ENCODE measurements around the gene PHACTR3. TPM values are rescaled to one million over a fixed set of nuclear protein-coding genes. Genes with fewer than 3 reads are reported as not detected.

PHACTR3 gene
- total RNA-seq, 1 donor = not detected

- Histone ChIP-seq H3K79me2 (ENCODE audit: insufficient read depth, low read length) (no peaks in the 10 kb centered on the region), H3K4me3 (ENCODE audit: insufficient read depth, low read length) (no peak overlapping the region), H3K27me3 (ENCODE audit: insufficient read depth, low read length) (no peaks in the 10 kb centered on the region), H4K20me1 (ENCODE audit: insufficient read depth, low read length) (no peaks in the 10 kb centered on the region), H3K9me3 (ENCODE audit: low read depth, low read length) (no peaks in the 10 kb centered on the region), H3K4me2 (ENCODE audit: insufficient read depth, low read length) (no peak overlapping the region), H2AFZ (ENCODE audit: low read length) (no peak overlapping the region), H3K36me3 (ENCODE audit: insufficient read depth, low read length) (no peaks in the 10 kb centered on the region), H3K4me1 (ENCODE audit: insufficient read depth, low read length) (no peaks in the 10 kb centered on the region), H3K27ac (ENCODE audit: low read depth, low read length) (no peak overlapping the region)
- TF ChIP-seq CTCF (IDR thresholded peaks at IDR 0.05; ENCODE audit: extremely low read depth, low read depth, low read length) = no peak
- DNase-seq (ENCODE audit: insufficient read length, low spot score, missing footprints) = no peak
Observed at GRCh38 chr20:59665656-59666555, 61.6 kb downstream of the PHACTR3 start.

DNA sequence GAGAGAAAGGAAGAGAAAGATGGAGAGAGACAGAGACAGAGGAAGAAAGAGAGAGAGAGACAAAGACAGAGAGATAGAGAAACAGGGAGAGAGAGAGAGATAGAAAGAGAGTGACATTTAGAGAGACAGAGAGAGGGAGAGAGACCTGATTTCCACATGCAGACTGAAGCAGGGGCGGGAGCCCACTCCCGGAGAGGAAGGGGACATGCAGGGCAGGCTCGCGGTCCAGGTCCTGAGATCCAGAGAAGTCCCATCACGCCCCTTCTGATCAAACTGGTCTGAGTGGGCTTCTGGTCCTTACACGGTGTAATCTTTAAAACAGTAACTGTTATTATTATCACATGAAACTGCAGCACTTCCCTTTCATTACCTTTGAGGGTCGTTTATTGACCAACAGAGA, 62.2 kb downstream of the PHACTR3 start:
- DNase-seq (ENCODE audit: insufficient read length, low spot score, missing footprints) = no peak

GRCh38 chr20:59667131-59667530, 62.8 kb downstream of the PHACTR3 start:
- no peak for TF ChIP-seq CTCF (IDR thresholded peaks at IDR 0.05; ENCODE audit: extremely low read depth, low read depth, low read length)
- Histone ChIP-seq H3K9me3 (ENCODE audit: low read depth, low read length) (no peaks in the 10 kb centered on the region), H3K4me2 (ENCODE audit: insufficient read depth, low read length) (no peak overlapping the region), H3K27me3 (ENCODE audit: insufficient read depth, low read length) (no peaks in the 10 kb centered on the region), H3K27ac (ENCODE audit: low read depth, low read length) (no peak overlapping the region), H2AFZ (ENCODE audit: low read length) (no peak overlapping the region), H3K4me1 (ENCODE audit: insufficient read depth, low read length) (no peaks in the 10 kb centered on the region), H4K20me1 (ENCODE audit: insufficient read depth, low read length) (no peaks in the 10 kb centered on the region), H3K4me3 (ENCODE audit: insufficient read depth, low read length) (no peak overlapping the region), H3K79me2 (ENCODE audit: insufficient read depth, low read length) (no peaks in the 10 kb centered on the region), H3K36me3 (ENCODE audit: insufficient read depth, low read length) (no peaks in the 10 kb centered on the region)
- no peak for DNase-seq (ENCODE audit: insufficient read length, low spot score, missing footprints)

More for the DNA sequence above, 62.2 kb downstream of the PHACTR3 start:
- Histone ChIP-seq H2AFZ (ENCODE audit: low read length) (no peak overlapping the region), H3K79me2 (ENCODE audit: insufficient read depth, low read length) (no peaks in the 10 kb centered on the region), H3K36me3 (ENCODE audit: insufficient read depth, low read length) (no peaks in the 10 kb centered on the region), H3K4me2 (ENCODE audit: insufficient read depth, low read length) (no peak overlapping the region), H3K27me3 (ENCODE audit: insufficient read depth, low read length) (no peaks in the 10 kb centered on the region), H3K9me3 (ENCODE audit: low read depth, low read length) (no peaks in the 10 kb centered on the region), H3K4me3 (ENCODE audit: insufficient read depth, low read length) (no peak overlapping the region), H3K27ac (ENCODE audit: low read depth, low read length) (no peak overlapping the region), H3K4me1 (ENCODE audit: insufficient read depth, low read length) (no peaks in the 10 kb centered on the region), H4K20me1 (ENCODE audit: insufficient read depth, low read length) (no peaks in the 10 kb centered on the region)
- TF ChIP-seq CTCF (IDR thresholded peaks at IDR 0.05; ENCODE audit: extremely low read depth, low read depth, low read length) = no peak

GRCh38 chr20:59667981-59668515, 63.7 kb downstream of the PHACTR3 start:
- no peak overlapping the region for H3K27ac ChIP-seq (ENCODE audit: low read depth, low read length)
- TF ChIP-seq CTCF (IDR thresholded peaks at IDR 0.05; ENCODE audit: extremely low read depth, low read depth, low read length) = no peak
- no peak overlapping the region for H2AFZ ChIP-seq (ENCODE audit: low read length)
- H4K20me1 ChIP-seq (ENCODE audit: insufficient read depth, low read length) = no peaks in the 10 kb centered on the region
- H3K4me3 ChIP-seq (ENCODE audit: insufficient read depth, low read length) = no peak overlapping the region
- H3K4me1 ChIP-seq (ENCODE audit: insufficient read depth, low read length) = no peaks in the 10 kb centered on the region
- no peak overlapping the region for H3K4me2 ChIP-seq (ENCODE audit: insufficient read depth, low read length)
- no peaks in the 10 kb centered on the region for H3K27me3 ChIP-seq (ENCODE audit: insufficient read depth, low read length)
- no peak for DNase-seq (ENCODE audit: insufficient read length, low spot score, missing footprints)
- H3K79me2 ChIP-seq (ENCODE audit: insufficient read depth, low read length) = no peaks in the 10 kb centered on the region
- H3K36me3 ChIP-seq (ENCODE audit: insufficient read depth, low read length) = no peaks in the 10 kb centered on the region
- no peaks in the 10 kb centered on the region for H3K9me3 ChIP-seq (ENCODE audit: low read depth, low read length)

Data from osteoblast (primary cell).